Endothelial cell (in vitro differentiated cells): Measurements from ENCODE around the gene MBD3L2B. TPM values are rescaled to one million over a fixed set of nuclear protein-coding genes. Genes with fewer than 3 reads are reported as not detected.

Source experiments
- DNase-seq: peaks from one replicate; pipeline ENCODE4 v3.0.0; 2021; ENCODE audit warnings: low spot score
- H3K27ac Mint-ChIP-seq: one replicate; pipeline ENCODE4 v1.8.0; 2021; ENCODE audit warnings: mixed read lengths, inconsistent platforms; ENCODE audit not compliant: unreplicated experiment
- H3K27me3 Mint-ChIP-seq: one replicate; pipeline ENCODE4 v1.8.0; 2021; ENCODE audit warnings: mild to moderate bottlenecking, moderate library complexity, mixed read lengths, inconsistent platforms; ENCODE audit not compliant: unreplicated experiment
- H3K36me3 Mint-ChIP-seq: one replicate; pipeline ENCODE4 v1.8.0; 2021; ENCODE audit warnings: mild to moderate bottlenecking, low read depth, mixed read lengths, inconsistent platforms; ENCODE audit not compliant: unreplicated experiment
- H3K4me1 Mint-ChIP-seq: one replicate; pipeline ENCODE4 v1.8.0; 2021; ENCODE audit warnings: mild to moderate bottlenecking, mixed read lengths, inconsistent platforms; ENCODE audit not compliant: unreplicated experiment
- H3K4me3 Mint-ChIP-seq: one replicate; pipeline ENCODE4 v1.8.0; 2021; ENCODE audit warnings: mild to moderate bottlenecking, mixed read lengths, inconsistent platforms; ENCODE audit not compliant: unreplicated experiment
- H3K9me3 Mint-ChIP-seq: one replicate; pipeline ENCODE4 v1.8.0; 2021; ENCODE audit warnings: mixed read lengths, inconsistent platforms; ENCODE audit not compliant: unreplicated experiment
- CTCF ChIP-seq: fragments of 200-600 bp; sonication (generic); IDR thresholded peaks from one replicate; pipeline ENCODE4 v1.5.0; 2021; ENCODE audit warnings: antibody characterized with exemption; ENCODE audit not compliant: unreplicated experiment
- total RNA-seq: library from RNA; stranded (reverse); fragmentation: NEBNext Ultra II Directional; extraction: Animal tissue kit (Norgen Biotek cat#: 25700); gene quantifications from one replicate; pipeline ENCODE4 v1.2.1, GENCODE V29; 2021; ENCODE audit not compliant: unreplicated experiment

Gene MBD3L2B
- total RNA-seq, 1 donor from 2014 or later, result not detected

- Mint-ChIP-seq H3K36me3 (peaks cover 19% of the 10 kb centered on the region), H3K9me3 (peaks cover 47% of the 10 kb centered on the region), H3K27me3 (peaks cover 5% of the 10 kb centered on the region), H3K4me1 (no peaks in the 10 kb centered on the region), H3K27ac (no peak overlapping the region), H3K4me3 (no peak overlapping the region)
- no peak for DNase-seq
- TF ChIP-seq CTCF, result no peak
These were observed 21.3 kb downstream of the MBD3L2B start for GRCh38 chr19:6999933-7000332.

GRCh38 chr19:6997679-6998445 is 23.4 kb downstream of the MBD3L2B start:
- TF ChIP-seq CTCF, result no peak
- Mint-ChIP-seq H3K27ac (no peak overlapping the region), H3K4me3 (no peak overlapping the region), H3K27me3 (peaks cover 6% of the 10 kb centered on the region), H3K36me3 (peaks cover 24% of the 10 kb centered on the region), H3K9me3 (peaks cover 47% of the 10 kb centered on the region), H3K4me1 (no peaks in the 10 kb centered on the region)
- DNase-seq, result no peak

- Mint-ChIP-seq H3K27me3 (peaks cover 6% of the 10 kb centered on the region), H3K9me3 (peaks cover 44% of the 10 kb centered on the region), H3K27ac (no peak overlapping the region), H3K4me3 (no peak overlapping the region), H3K36me3 (peaks cover 24% of the 10 kb centered on the region), H3K4me1 (no peaks in the 10 kb centered on the region)
- DNase-seq, result no peak
- TF ChIP-seq CTCF, result no peak
These were observed 24.4 kb downstream of the MBD3L2B start for GRCh38 chr19:6996810-6997209.

GRCh38 chr19:6995054-6995453 is 26.2 kb downstream of the MBD3L2B start:
- Mint-ChIP-seq H3K4me1 (no peaks in the 10 kb centered on the region), H3K27ac (no peak overlapping the region), H3K9me3 (peaks cover 35% of the 10 kb centered on the region), H3K36me3 (peaks cover 15% of the 10 kb centered on the region), H3K27me3 (peaks cover 8% of the 10 kb centered on the region), H3K4me3 (peak overlapping the region; percentile 56)
- no peak for DNase-seq
- no peak for TF ChIP-seq CTCF

- H3K9me3 Mint-ChIP-seq, result peaks cover 30% of the 10 kb centered on the region
- H3K4me1 Mint-ChIP-seq, result no peaks in the 10 kb centered on the region
- TF ChIP-seq CTCF, result no peak
- H3K27me3 Mint-ChIP-seq, result peaks cover 6% of the 10 kb centered on the region
- DNase-seq, result no peak
- H3K27ac Mint-ChIP-seq, result no peak overlapping the region
- peaks cover 7% of the 10 kb centered on the region for H3K36me3 Mint-ChIP-seq
- H3K4me3 Mint-ChIP-seq, result peak overlapping the region; percentile 31
These were observed 33.0 kb downstream of the MBD3L2B start for GRCh38 chr19:6988257-6988656.
